PC-9 (cell line): ENCODE data around the gene RGS6. TPM values are rescaled to one million over a fixed set of nuclear protein-coding genes. Genes with fewer than 3 reads are reported as not detected.

ENCODE experiments used
- BruUV-seq: library from RNA; stranded (reverse); fragments of 400-500 nt; replicated peaks from 2 replicates; lab custom pipeline; 2021; lab: Mats Ljungman, UMichigan
- CTCF ChIA-PET: fragments of 300-600 bp; sonication (Branson Sonifier 250); formaldehyde crosslinking; loops from one replicate; lab custom pipeline; 2022; ENCODE audit warnings: antibody characterized with exemption; lab: Charles Lee
- POLR2A ChIA-PET: fragments of 300-600 bp; sonication (Branson Sonifier 250); formaldehyde crosslinking; loops from one replicate; lab custom pipeline; 2022; ENCODE audit warnings: antibody characterized with exemption; ENCODE audit not compliant: unreplicated experiment; lab: Charles Lee
- DNase-seq, 2 experiments: peaks; one replicate each; pipeline versions ENCODE4 v3.0.0 to v3.0.0-alpha.2; 2015 to 2022; ENCODE audit warnings: mixed read lengths in 1 of 2
- H2AFZ ChIP-seq: fragments of 200-600 bp; sonication (generic); 2 replicates; pipeline ENCODE4 v1.8.1; 2017; ENCODE audit warnings: antibody characterized with exemption
- H3F3A ChIP-seq: fragments of 200-600 bp; sonication (generic); 2 replicates; pipeline ENCODE4 v1.8.1; 2017; ENCODE audit warnings: antibody characterized with exemption, mild to moderate bottlenecking, low read depth; ENCODE audit not compliant: insufficient read depth
- H3K27ac ChIP-seq: fragments of 200-600 bp; sonication (generic); 2 replicates; pipeline ENCODE4 v1.6.1; 2016; ENCODE audit warnings: mixed run types
- H3K27me3 ChIP-seq: fragments of 200-600 bp; sonication (generic); 2 replicates; pipeline ENCODE4 v1.6.1; 2016; ENCODE audit warnings: low read depth, mixed run types; ENCODE audit not compliant: insufficient read depth
- H3K36me3 ChIP-seq: fragments of 200-600 bp; sonication (generic); 2 replicates; pipeline ENCODE4 v1.6.1; 2016; ENCODE audit warnings: low read depth, mixed run types
- H3K4me1 ChIP-seq: fragments of 200-600 bp; sonication (generic); replicated peaks from 2 replicates; pipeline ENCODE4 v1.6.1; 2016; ENCODE audit warnings: mixed run types; ENCODE audit not compliant: insufficient read depth
- H3K4me2 ChIP-seq: fragments of 200-600 bp; sonication (generic); 2 replicates; pipeline ENCODE4 v1.6.1; 2017; ENCODE audit warnings: mixed run types
- H3K4me3 ChIP-seq: fragments of 200-600 bp; sonication (generic); 2 replicates; pipeline ENCODE4 v1.6.1; 2016; ENCODE audit warnings: mixed run types
- H3K79me2 ChIP-seq: fragments of 200-600 bp; sonication (generic); 2 replicates; pipeline ENCODE4 v1.6.1; 2017; ENCODE audit warnings: low read depth, mixed run types
- H3K9me2 ChIP-seq: fragments of 200-600 bp; sonication (generic); 2 replicates; pipeline ENCODE4 v1.8.1; 2017; ENCODE audit warnings: mild to moderate bottlenecking; ENCODE audit not compliant: insufficient read depth
- H3K9me3 ChIP-seq: fragments of 200-600 bp; sonication (generic); 2 replicates; pipeline ENCODE4 v1.8.1; 2016; ENCODE audit warnings: low read depth; ENCODE audit not compliant: insufficient read depth
- H4K20me1 ChIP-seq: fragments of 200-600 bp; sonication (generic); 2 replicates; pipeline ENCODE4 v1.8.1; 2017; ENCODE audit not compliant: insufficient read depth
- EZH2 ChIP-seq: fragments of 200-600 bp; sonication (generic); IDR thresholded peaks from 2 replicates; pipeline ENCODE4 v1.8.0; 2017; ENCODE audit warnings: antibody characterized with exemption, low read depth
- intact Hi-C: fragments of 100-400 bp; cut with micrococcal nuclease; formaldehyde crosslinking; loops from one replicate; pipeline ENCODE4 v1.10.0; 2022; ENCODE audit not compliant: unreplicated experiment
- total RNA-seq: library from RNA; stranded (reverse); gene quantifications from 2 replicates; pipeline ENCODE4 v1.2.3, GENCODE V29; 2021
- TF ChIP-seq, protein P1 (sequence below): fragments of 200-600 bp; sonication (generic); conservative IDR thresholded peaks from 2 replicates; pipeline ENCODE4 v1.6.1; 2017; ENCODE audit warnings: mixed run types, antibody characterized with exemption, mild to moderate bottlenecking, moderate library complexity

The RGS6 gene
- total RNA-seq, 1 experiment from 2014 or later: not detected

DNA sequence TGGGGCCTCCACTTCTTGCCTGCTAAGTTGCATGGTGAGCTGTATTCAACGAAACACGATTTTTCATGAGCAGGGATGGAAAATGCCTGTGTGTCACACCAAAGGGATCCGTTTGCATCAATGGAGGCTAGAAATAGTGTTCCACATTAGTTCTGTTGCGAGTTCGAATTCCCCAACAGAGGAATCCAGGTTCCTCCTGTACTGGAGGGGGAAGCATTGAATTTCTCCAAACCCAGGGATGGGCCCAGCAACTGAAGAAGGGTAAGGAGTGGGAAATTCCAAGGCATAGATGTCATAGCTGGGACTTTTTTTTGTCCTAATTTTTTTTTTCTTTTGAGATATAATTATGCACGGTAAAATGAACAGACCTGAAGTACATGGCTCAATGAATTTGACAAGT lies 625.4 kb downstream of the RGS6 start:
- ChIA-PET POLR2A (no interaction called here), CTCF (no interaction called here)
- peaks cover 98% of the 10 kb centered on the region for H3K27me3 ChIP-seq
- H3K4me3 ChIP-seq: no peak overlapping the region
- H2AFZ ChIP-seq: no peak overlapping the region
- no peaks in the 10 kb centered on the region for H3K9me3 ChIP-seq
- DNase-seq: no peak
- H3F3A ChIP-seq: no peaks in the 10 kb centered on the region
- BruUV-seq: no TSS peak
- no peaks in the 10 kb centered on the region for H4K20me1 ChIP-seq
- H3K9me2 ChIP-seq: no peaks in the 10 kb centered on the region
- intact Hi-C loops: no loop called here
- H3K27ac ChIP-seq: no peak overlapping the region
- H3K36me3 ChIP-seq: no peaks in the 10 kb centered on the region
- no peak overlapping the region for H3K4me2 ChIP-seq
- H3K79me2 ChIP-seq: no peaks in the 10 kb centered on the region
- H3K4me1 ChIP-seq: no peaks in the 10 kb centered on the region
- TF ChIP-seq, protein P1, sequence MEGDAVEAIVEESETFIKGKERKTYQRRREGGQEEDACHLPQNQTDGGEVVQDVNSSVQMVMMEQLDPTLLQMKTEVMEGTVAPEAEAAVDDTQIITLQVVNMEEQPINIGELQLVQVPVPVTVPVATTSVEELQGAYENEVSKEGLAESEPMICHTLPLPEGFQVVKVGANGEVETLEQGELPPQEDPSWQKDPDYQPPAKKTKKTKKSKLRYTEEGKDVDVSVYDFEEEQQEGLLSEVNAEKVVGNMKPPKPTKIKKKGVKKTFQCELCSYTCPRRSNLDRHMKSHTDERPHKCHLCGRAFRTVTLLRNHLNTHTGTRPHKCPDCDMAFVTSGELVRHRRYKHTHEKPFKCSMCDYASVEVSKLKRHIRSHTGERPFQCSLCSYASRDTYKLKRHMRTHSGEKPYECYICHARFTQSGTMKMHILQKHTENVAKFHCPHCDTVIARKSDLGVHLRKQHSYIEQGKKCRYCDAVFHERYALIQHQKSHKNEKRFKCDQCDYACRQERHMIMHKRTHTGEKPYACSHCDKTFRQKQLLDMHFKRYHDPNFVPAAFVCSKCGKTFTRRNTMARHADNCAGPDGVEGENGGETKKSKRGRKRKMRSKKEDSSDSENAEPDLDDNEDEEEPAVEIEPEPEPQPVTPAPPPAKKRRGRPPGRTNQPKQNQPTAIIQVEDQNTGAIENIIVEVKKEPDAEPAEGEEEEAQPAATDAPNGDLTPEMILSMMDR: no peak
- TF ChIP-seq EZH2: no peak

DNA sequence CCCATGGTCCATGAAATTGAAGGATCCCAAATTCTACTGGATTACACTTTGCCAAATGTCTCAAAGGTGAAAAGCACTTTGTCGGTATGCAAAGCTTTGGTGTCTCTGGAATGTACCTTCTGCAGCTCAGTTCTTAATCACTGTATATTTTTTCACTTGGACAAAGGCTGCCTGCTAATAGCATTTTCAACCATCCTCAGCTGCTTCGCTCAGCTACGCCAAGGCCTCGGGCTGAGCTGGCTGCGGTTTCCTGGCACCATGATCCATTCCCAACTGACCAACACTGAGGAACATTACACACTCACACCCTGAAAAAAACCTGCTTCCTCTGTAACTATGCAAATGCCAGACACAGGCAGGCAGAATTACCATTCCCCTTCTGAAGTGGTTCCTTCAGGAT lies 626.5 kb downstream of the RGS6 start:
- intact Hi-C loops: no loop called here
- H3K4me3 ChIP-seq: no peak overlapping the region
- H3K9me2 ChIP-seq: no peaks in the 10 kb centered on the region
- H2AFZ ChIP-seq: no peak overlapping the region
- no peaks in the 10 kb centered on the region for H3K36me3 ChIP-seq
- no peaks in the 10 kb centered on the region for H3K9me3 ChIP-seq
- ChIA-PET POLR2A (no interaction called here), CTCF (no interaction called here)
- no peak for TF ChIP-seq EZH2
- TF ChIP-seq, protein P1: no peak
- H3K4me1 ChIP-seq: no peaks in the 10 kb centered on the region
- no peaks in the 10 kb centered on the region for H3K79me2 ChIP-seq
- no peaks in the 10 kb centered on the region for H4K20me1 ChIP-seq
- H3K4me2 ChIP-seq: no peak overlapping the region
- DNase-seq: no peak
- H3F3A ChIP-seq: no peaks in the 10 kb centered on the region
- H3K27me3 ChIP-seq: peaks cover 98% of the 10 kb centered on the region
- H3K27ac ChIP-seq: no peak overlapping the region
- BruUV-seq: no TSS peak

DNA sequence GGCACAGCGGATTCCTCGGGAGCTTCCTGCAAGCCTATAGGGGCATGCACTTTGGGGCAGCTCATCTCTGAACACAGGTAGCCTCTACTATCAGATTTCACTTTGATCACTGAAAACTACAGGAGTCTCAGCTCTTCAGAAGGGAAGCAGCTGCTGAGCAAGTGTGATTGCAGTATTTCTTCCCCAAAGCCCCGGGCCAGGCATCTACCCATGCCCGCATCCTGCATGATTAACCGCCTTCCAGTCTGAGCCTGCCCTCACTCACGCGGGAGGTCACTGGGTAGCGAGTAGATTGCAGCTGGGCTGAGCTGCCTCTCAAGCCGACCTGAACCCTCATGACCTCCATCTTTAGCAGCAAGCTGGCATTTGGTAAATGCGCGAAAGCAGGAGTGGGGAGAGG lies 627.0 kb downstream of the RGS6 start:
- DNase-seq: no peak
- no peak overlapping the region for H2AFZ ChIP-seq
- H3K4me3 ChIP-seq: no peak overlapping the region
- no peaks in the 10 kb centered on the region for H3K36me3 ChIP-seq
- TF ChIP-seq, protein P1: no peak
- TF ChIP-seq EZH2: no peak
- POLR2A ChIA-PET: no interaction called here
- H4K20me1 ChIP-seq: no peaks in the 10 kb centered on the region
- no peak overlapping the region for H3K27ac ChIP-seq
- H3K27me3 ChIP-seq: peaks cover 98% of the 10 kb centered on the region
- intact Hi-C loops: no loop called here
- no peaks in the 10 kb centered on the region for H3K9me3 ChIP-seq
- CTCF ChIA-PET: no interaction called here
- H3K4me1 ChIP-seq: no peaks in the 10 kb centered on the region
- H3K9me2 ChIP-seq: no peaks in the 10 kb centered on the region
- H3K79me2 ChIP-seq: no peaks in the 10 kb centered on the region
- no peak overlapping the region for H3K4me2 ChIP-seq
- BruUV-seq: no TSS peak
- no peaks in the 10 kb centered on the region for H3F3A ChIP-seq
